Sigmoid colon (tissue), 4 donors: ENCODE data around the gene SBNO2.

Experiments
- CTCF ChIP-seq, 4 experiments: fragments of 450-650 bp in 3 of 4; fragments of 200-600 bp in 1 of 4; IDR thresholded peaks; one replicate each; pipeline ENCODE4 v1.5.1; 2016 to 2019; ENCODE audit warnings: antibody characterized with exemption in 4 of 4, mild to moderate bottlenecking in 3 of 4, moderate library complexity in 2 of 4
- EP300 ChIP-seq, 4 donors: sonication (generic); formaldehyde crosslinking; IDR thresholded peaks; one replicate each; pipeline ENCODE4 v1.6.1; 2017; ENCODE audit warnings: antibody characterized with exemption in 4 of 4
- POLR2A ChIP-seq, 2 donors: fragments of 450-650 bp; IDR thresholded peaks; one replicate each; pipeline ENCODE4 v1.6.1; 2016; ENCODE audit warnings: antibody characterized with exemption in 2 of 2, mild to moderate bottlenecking in 2 of 2, moderate library complexity in 2 of 2

- TF ChIP-seq CTCF (IDR thresholded peaks at IDR 0.05) (no peak), EP300 (IDR thresholded peaks at IDR 0.05) (no peak), POLR2A (IDR thresholded peaks at IDR 0.05) (no peak)
Measured at GRCh38 chr19:1133471-1133929, 40.6 kb downstream of the SBNO2 start.
